KMS-11 (cell line): ENCODE measurements around the gene OTUD6A.
"Not testable (repeated sequence)": the region's sequence is repeated elsewhere in the genome, so short reads cannot be mapped to it uniquely, and the experiment has no call there.

Experiments used
- H2AFZ ChIP-seq: fragments of 200-600 bp; sonication (generic); 2 replicates; pipeline ENCODE4 v1.6.1; 2016; ENCODE audit warnings: antibody characterized with exemption, mixed run types, low read depth
- H3K27ac ChIP-seq: fragments of 200-600 bp; sonication (generic); 2 replicates; pipeline ENCODE4 v1.6.1; 2016; ENCODE audit warnings: mild to moderate bottlenecking, mixed run types
- H3K27me3 ChIP-seq: fragments of 200-600 bp; sonication (generic); 2 replicates; pipeline ENCODE4 v1.6.1; 2017; ENCODE audit warnings: mild to moderate bottlenecking, low read depth, mixed run types, moderate library complexity; ENCODE audit not compliant: insufficient read depth
- H3K36me3 ChIP-seq: fragments of 200-600 bp; sonication (generic); 2 replicates; pipeline ENCODE4 v1.6.1; 2017; ENCODE audit warnings: mild to moderate bottlenecking, mixed run types; ENCODE audit not compliant: insufficient read depth
- H3K4me1 ChIP-seq: fragments of 200-600 bp; sonication (generic); 2 replicates; pipeline ENCODE4 v1.6.1; 2016; ENCODE audit warnings: mild to moderate bottlenecking, low read depth, mixed run types; ENCODE audit not compliant: poor library complexity, severe bottlenecking
- H3K4me2 ChIP-seq: fragments of 200-600 bp; sonication (generic); 2 replicates; pipeline ENCODE4 v1.7.0; 2016; ENCODE audit warnings: mild to moderate bottlenecking, mixed run types
- H3K4me3 ChIP-seq: fragments of 200-600 bp; sonication (generic); IDR thresholded peaks from 2 replicates; pipeline ENCODE4 v1.6.1; 2017; ENCODE audit warnings: low read depth, low read length, mixed read lengths; ENCODE audit not compliant: insufficient read depth
- H3K79me2 ChIP-seq: fragments of 200-600 bp; sonication (generic); 2 replicates; pipeline ENCODE4 v1.6.1; 2016; ENCODE audit warnings: low read depth, mixed run types; ENCODE audit not compliant: insufficient read depth
- H3K9ac ChIP-seq: fragments of 200-600 bp; sonication (generic); 2 replicates; pipeline ENCODE4 v1.6.1; 2016; ENCODE audit warnings: mild to moderate bottlenecking, mixed run types
- H4K20me1 ChIP-seq: fragments of 200-600 bp; sonication (generic); 2 replicates; pipeline ENCODE4 v1.6.1; 2016; ENCODE audit warnings: mild to moderate bottlenecking, mixed run types; ENCODE audit not compliant: insufficient read depth
- TF ChIP-seq, protein P1 (sequence below): fragments of 200-600 bp; sonication (generic); conservative IDR thresholded peaks from 2 replicates; pipeline ENCODE4 v1.6.1; 2017; ENCODE audit warnings: low read depth, mild to moderate bottlenecking, antibody characterized with exemption, low read length, moderate library complexity, mixed read lengths

The OTUD6A gene

DNA sequence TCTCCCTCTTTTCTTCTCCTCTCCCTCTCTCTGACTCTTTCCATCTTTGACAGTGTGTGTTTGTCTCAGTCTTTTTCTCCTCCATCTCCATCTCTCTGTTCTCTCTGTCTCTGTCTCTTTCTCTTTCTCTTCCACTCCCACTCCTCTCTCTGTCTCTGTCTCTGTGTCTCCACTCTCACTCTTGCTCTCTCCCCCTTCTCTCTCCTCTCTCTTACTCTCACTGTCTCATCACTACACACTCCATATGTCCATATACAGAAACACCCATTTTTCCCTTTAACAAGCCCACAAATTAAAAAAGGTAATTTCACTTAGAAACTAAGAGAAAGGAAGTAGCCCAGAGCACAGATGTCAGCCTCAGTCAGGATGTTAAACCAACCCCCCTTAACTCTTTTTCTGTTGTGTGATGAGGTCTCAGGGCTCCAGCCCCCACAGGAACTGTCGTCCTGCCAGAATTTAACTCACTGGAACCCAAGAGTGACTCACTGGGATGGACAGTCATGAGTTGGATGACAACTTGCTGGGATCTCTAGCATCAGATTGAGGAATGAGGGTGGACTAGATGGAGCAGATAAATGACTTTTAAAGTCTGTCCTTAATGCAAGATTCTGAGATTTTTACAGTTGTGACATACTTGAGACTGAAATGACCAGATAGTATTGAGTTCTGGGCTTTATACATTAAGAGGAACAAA is 27.5 kb downstream of the OTUD6A start:
- Histone ChIP-seq H2AFZ (no peak overlapping the region), H3K27ac (no peak overlapping the region), H3K4me3 (no peak overlapping the region), H4K20me1 (no peaks in the 10 kb centered on the region), H3K9ac (no peak overlapping the region), H3K4me2 (no peak overlapping the region), H3K79me2 (no peaks in the 10 kb centered on the region), H3K4me1 (no peaks in the 10 kb centered on the region), H3K36me3 (no peaks in the 10 kb centered on the region), H3K27me3 (no peaks in the 10 kb centered on the region)
- TF ChIP-seq, protein P1, sequence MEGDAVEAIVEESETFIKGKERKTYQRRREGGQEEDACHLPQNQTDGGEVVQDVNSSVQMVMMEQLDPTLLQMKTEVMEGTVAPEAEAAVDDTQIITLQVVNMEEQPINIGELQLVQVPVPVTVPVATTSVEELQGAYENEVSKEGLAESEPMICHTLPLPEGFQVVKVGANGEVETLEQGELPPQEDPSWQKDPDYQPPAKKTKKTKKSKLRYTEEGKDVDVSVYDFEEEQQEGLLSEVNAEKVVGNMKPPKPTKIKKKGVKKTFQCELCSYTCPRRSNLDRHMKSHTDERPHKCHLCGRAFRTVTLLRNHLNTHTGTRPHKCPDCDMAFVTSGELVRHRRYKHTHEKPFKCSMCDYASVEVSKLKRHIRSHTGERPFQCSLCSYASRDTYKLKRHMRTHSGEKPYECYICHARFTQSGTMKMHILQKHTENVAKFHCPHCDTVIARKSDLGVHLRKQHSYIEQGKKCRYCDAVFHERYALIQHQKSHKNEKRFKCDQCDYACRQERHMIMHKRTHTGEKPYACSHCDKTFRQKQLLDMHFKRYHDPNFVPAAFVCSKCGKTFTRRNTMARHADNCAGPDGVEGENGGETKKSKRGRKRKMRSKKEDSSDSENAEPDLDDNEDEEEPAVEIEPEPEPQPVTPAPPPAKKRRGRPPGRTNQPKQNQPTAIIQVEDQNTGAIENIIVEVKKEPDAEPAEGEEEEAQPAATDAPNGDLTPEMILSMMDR: no peak

DNA sequence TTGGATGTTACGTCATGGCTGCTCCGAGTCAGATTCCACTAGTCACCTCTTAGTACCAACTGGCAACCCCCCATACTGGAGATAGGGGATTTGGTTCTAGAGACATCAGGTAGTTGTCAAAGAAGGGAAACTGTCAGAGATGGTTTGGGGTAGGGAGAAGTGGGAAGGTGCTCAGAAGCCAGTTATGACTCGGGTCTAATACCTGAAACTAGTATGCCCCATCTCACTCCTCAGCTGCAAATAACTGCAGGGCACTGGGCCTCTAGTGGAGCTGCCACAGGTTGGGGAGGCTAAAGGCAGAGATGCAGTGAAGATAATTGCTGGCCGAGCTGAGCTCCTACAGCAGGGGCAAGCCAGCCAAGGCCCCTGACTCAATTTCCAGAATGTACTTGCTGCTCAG is 30.0 kb downstream of the OTUD6A start:
- Histone ChIP-seq H3K4me2 (no peak overlapping the region), H3K27me3 (no peaks in the 10 kb centered on the region), H3K4me1 (no peaks in the 10 kb centered on the region), H3K36me3 (no peaks in the 10 kb centered on the region), H4K20me1 (no peaks in the 10 kb centered on the region), H3K79me2 (no peaks in the 10 kb centered on the region), H2AFZ (no peak overlapping the region), H3K4me3 (no peak overlapping the region), H3K9ac (no peak overlapping the region), H3K27ac (no peak overlapping the region)
- TF ChIP-seq, protein P1: no peak

- H3K9ac ChIP-seq: no peak overlapping the region
- TF ChIP-seq, protein P1: 0 out of 2 replicates have a peak, but pooled peaks have one; percentile 28
- no peak overlapping the region for H3K27ac ChIP-seq
- no peak overlapping the region for H3K4me3 ChIP-seq
- H3K79me2 ChIP-seq: no peaks in the 10 kb centered on the region
- H3K27me3 ChIP-seq: no peaks in the 10 kb centered on the region
- H3K4me1 ChIP-seq: no peaks in the 10 kb centered on the region
- H3K4me2 ChIP-seq: no peak overlapping the region
- H2AFZ ChIP-seq: no peak overlapping the region
- no peaks in the 10 kb centered on the region for H4K20me1 ChIP-seq
- no peaks in the 10 kb centered on the region for H3K36me3 ChIP-seq
Measured at GRCh38 chrX:70096052-70096451, 33.8 kb downstream of the OTUD6A start.

- Histone ChIP-seq H4K20me1 (no peaks in the 10 kb centered on the region), H3K27me3 (no peaks in the 10 kb centered on the region), H3K4me2 (no peak overlapping the region), H3K4me1 (no peaks in the 10 kb centered on the region), H3K4me3 (no peak overlapping the region), H2AFZ (no peak overlapping the region), H3K27ac (no peak overlapping the region), H3K9ac (no peak overlapping the region), H3K79me2 (no peaks in the 10 kb centered on the region), H3K36me3 (no peaks in the 10 kb centered on the region)
- TF ChIP-seq, protein P1: no peak
Measured at GRCh38 chrX:70105229-70105628, 43.0 kb downstream of the OTUD6A start.

DNA sequence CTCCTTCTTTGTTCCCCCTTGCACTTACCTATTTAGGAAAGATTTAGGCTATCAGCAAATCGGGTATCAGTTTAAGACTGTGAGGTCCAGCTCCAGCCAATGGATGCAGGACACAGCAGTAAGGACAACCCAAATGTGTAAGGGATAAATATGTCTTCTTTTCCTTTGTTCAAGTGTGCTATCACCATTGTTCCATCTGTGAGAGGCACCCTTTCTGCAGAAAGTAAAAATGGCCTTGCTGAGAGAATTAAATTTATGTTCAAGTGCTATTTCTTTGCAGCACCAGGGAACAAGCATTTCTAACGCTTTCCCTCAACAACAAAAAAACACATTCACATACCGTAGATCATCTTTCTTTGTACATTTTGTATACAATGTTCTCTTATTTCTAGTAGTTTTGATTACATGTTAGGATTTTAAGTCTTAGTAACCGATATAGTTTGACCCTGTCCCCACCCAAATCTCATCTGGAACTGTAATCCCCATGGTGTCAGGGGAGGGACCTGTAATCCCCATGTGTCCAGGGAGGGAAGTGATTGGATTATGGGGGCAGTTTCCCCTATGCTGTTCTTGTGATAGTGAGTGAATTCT is 49.3 kb downstream of the OTUD6A start:
- not testable (repeated sequence) for H2AFZ ChIP-seq, H3K4me3 ChIP-seq, H3K27me3 ChIP-seq, H3K79me2 ChIP-seq, H3K4me1 ChIP-seq, H3K27ac ChIP-seq, H3K4me2 ChIP-seq, H4K20me1 ChIP-seq, H3K9ac ChIP-seq, H3K36me3 ChIP-seq
